Measurements from ENCODE around the gene DLGAP1.

Gene DLGAP1

DNA sequence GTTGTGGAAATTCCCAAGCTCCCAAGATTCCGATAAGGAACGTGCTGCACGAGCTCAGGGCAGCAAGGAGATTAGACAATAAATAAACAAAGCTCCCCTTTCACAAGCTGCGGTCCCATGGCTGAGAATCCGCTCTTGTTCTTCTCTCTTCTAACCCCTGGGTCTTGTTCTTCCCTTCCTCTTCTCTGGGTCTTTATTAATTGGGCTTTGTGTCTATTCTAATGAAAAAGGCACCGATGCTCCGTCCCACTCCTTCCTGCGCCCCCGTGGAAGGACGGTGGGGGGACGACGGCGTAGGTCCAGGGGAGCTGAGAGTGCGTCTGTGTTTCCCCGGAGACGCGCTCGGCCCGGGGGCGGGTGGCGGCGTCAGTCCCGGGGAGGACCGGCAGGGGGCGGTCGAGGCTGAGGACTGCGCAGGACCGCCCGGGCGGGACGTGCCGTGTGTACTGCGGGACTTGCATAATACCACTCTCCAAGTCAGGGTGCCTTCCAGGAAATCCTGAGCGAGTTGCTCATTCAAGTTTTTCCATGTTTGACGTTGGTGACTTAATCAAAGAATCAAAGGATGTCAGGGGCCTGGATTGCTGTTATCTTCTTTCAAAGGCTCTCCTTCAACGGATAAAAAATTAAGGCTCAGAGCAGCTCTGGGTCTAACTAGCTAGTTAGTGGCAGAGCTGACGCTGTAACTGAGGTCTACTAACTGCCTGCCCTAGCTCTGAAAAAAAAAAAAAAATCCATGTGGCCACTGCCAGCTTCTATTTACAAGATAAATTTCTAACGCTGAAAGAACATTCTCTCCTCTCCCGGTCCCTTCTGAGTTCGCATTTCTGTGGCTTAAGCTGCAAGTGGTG is 683.8 kb downstream of the DLGAP1 start:
- TF ChIP-seq, protein P1, sequence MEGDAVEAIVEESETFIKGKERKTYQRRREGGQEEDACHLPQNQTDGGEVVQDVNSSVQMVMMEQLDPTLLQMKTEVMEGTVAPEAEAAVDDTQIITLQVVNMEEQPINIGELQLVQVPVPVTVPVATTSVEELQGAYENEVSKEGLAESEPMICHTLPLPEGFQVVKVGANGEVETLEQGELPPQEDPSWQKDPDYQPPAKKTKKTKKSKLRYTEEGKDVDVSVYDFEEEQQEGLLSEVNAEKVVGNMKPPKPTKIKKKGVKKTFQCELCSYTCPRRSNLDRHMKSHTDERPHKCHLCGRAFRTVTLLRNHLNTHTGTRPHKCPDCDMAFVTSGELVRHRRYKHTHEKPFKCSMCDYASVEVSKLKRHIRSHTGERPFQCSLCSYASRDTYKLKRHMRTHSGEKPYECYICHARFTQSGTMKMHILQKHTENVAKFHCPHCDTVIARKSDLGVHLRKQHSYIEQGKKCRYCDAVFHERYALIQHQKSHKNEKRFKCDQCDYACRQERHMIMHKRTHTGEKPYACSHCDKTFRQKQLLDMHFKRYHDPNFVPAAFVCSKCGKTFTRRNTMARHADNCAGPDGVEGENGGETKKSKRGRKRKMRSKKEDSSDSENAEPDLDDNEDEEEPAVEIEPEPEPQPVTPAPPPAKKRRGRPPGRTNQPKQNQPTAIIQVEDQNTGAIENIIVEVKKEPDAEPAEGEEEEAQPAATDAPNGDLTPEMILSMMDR (IDR thresholded peaks at IDR 0.05; ENCODE audit: low read depth, low read length): peak; percentile 69
- H3K4me3 ChIP-seq (replicated peaks in 1 of 2; ENCODE audit: low read depth in 2 of 2, low read length in 2 of 2): peak overlapping the region; percentile 33 to 46
- peak; percentile 95 to 96 for DNase-seq (ENCODE audit: low read depth in 2 of 2)

DNA sequence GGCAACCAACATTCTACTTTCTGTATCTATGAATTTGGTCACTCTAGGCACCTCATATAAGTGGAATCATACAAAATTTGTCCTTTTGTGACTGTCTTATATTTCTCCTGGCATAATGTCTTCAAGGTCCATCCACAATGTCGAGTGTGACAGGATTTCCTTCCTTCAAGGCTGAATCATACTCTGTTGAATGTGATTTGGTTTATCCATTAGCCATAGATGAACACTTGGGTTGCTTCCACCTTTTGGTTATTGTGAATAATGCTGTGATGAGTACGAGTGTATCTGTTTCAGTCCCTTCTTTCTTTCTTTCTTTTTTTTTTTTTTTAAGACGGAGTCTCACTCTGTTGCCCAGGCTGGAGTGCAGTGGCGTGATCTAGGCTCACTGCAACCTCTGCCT is 693.8 kb downstream of the DLGAP1 start:
- no peak overlapping the region for H3K4me3 ChIP-seq (replicated peaks in 1 of 2; ENCODE audit: low read depth in 2 of 2, low read length in 2 of 2)
- no peak for DNase-seq (ENCODE audit: low read depth in 2 of 2)
- TF ChIP-seq, protein P1 (IDR thresholded peaks at IDR 0.05; ENCODE audit: low read depth, low read length): no peak

DNA sequence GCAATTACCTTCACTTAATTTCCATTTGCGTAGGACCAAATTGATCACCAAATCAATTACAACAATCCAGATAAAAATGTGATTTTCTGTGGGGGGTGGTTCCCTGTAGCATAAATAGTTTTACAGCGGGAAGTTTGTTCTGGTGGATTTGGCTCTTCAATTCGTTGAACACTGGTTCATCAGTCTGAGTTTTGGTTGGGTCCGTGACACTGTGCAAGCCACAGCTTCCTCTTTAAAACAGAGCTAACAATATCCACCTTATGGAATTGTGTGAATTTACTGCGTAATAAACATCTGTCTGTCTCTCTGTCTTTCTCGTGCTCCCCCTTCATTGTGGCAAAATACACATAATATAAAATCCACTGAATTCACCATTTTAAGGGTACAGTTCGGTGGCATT is 694.4 kb downstream of the DLGAP1 start:
- TF ChIP-seq, protein P1 (IDR thresholded peaks at IDR 0.05; ENCODE audit: low read depth, low read length): no peak
- DNase-seq (ENCODE audit: low read depth in 2 of 2): no peak
- no peak overlapping the region for H3K4me3 ChIP-seq (replicated peaks in 1 of 2; ENCODE audit: low read depth in 2 of 2, low read length in 2 of 2)

DNA sequence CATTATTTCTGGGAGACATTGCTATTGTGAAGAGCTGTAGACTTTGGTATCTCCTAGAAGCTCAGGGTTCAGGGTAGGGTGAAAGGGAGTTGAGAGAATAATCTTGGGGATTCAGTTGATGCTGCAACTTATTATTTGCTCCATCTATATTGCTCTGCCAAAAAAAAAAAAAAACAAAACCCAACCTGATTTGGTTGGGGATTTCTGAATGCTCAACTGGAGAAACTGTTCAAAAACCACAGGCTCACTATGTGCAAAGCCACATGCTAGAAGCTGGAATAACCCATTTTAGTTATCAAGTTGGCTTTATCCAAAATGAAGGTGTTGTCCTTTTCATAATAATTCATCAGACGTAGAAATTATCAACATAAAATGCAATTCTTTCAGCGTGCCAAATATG is 696.0 kb downstream of the DLGAP1 start:
- no peak for DNase-seq (ENCODE audit: low read depth in 2 of 2)
- no peak overlapping the region for H3K4me3 ChIP-seq (replicated peaks in 1 of 2; ENCODE audit: low read depth in 2 of 2, low read length in 2 of 2)
- TF ChIP-seq, protein P1 (IDR thresholded peaks at IDR 0.05; ENCODE audit: low read depth, low read length): no peak

DNA sequence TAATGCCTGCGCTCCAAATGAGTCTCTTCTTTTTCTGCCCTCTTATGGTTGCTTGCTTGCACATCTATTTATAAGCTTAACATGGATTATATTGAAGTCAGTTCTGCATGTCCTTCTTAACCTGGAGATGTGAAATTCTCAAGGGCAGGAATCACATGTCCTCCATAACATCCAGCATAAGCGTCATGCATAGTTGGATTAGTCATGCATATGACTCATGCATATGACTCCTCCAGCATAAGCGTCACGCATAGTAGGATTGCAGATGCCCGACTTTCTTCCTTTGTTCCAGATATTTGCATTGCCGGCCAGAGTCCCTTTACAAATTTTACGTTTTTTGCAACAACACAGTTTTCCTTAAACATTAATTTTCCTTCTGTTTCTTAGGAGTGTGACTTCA is 696.6 kb downstream of the DLGAP1 start:
- DNase-seq (ENCODE audit: low read depth in 2 of 2): peak; percentile 37 to 94
- TF ChIP-seq, protein P1 (IDR thresholded peaks at IDR 0.05; ENCODE audit: low read depth, low read length): no peak
- H3K4me3 ChIP-seq (replicated peaks in 1 of 2; ENCODE audit: low read depth in 2 of 2, low read length in 2 of 2): no peak overlapping the region

GRCh38 chr18:3757361-3757760 is 697.7 kb downstream of the DLGAP1 start:
- no peak for DNase-seq (ENCODE audit: low read depth in 2 of 2)
- TF ChIP-seq, protein P1 (IDR thresholded peaks at IDR 0.05; ENCODE audit: low read depth, low read length): no peak
- H3K4me3 ChIP-seq (replicated peaks in 1 of 2; ENCODE audit: low read depth in 2 of 2, low read length in 2 of 2): no peak overlapping the region
